H1 (cell line): ENCODE results near the gene CDK5. TPM values are rescaled to one million over a fixed set of nuclear protein-coding genes. Genes with fewer than 3 reads are reported as not detected.

Experiments
- ASH2L ChIP-seq: fragments of 200-600, 300-600 bp; sonication (generic); IDR thresholded peaks from one replicate; pipeline ENCODE4 v1.7.1; 2017; ENCODE audit warnings: low read length
- BRCA1 ChIP-seq: IDR thresholded peaks from 2 replicates; pipeline ENCODE4 v1.6.1; 2012; ENCODE audit warnings: low read depth, low read length, improper control_type of control experiment
- CEBPB ChIP-seq: IDR thresholded peaks from 2 replicates; pipeline ENCODE4 v1.6.1; 2012; ENCODE audit warnings: low read depth, low read length
- EP300 ChIP-seq, 2 experiments: IDR thresholded peaks; 1 replicate in 1 of 2; 2 replicates in 1 of 2; pipeline ENCODE4 v1.6.1; 2011 to 2012; ENCODE audit warnings: low read depth in 2 of 2, low read length in 2 of 2, mild to moderate bottlenecking in 2 of 2, borderline replicate concordance in 1 of 2, inconsistent platforms in 1 of 2, moderate library complexity in 1 of 2
- POLR2AphosphoS5 ChIP-seq: IDR thresholded peaks from 2 replicates; pipeline ENCODE4 v1.6.1; 2011; ENCODE audit warnings: low read depth, low read length
- SP1 ChIP-seq: IDR thresholded peaks from 2 replicates; pipeline ENCODE4 v1.6.1; 2011; ENCODE audit warnings: low read depth, low read length
- TCF12 ChIP-seq: IDR thresholded peaks from 2 replicates; pipeline ENCODE4 v1.6.1; 2011; ENCODE audit warnings: low read depth, mild to moderate bottlenecking, low read length
- TEAD4 ChIP-seq: IDR thresholded peaks from 2 replicates; pipeline ENCODE4 v1.6.1; 2012; ENCODE audit warnings: low read depth, low read length, inconsistent platforms, mixed read lengths
- polyA plus RNA-seq, 7 experiments: library from polyadenylated mRNA; depleted of rRNA in 3 of 7; stranded (reverse) in 5 of 7; unstranded in 2 of 7; fragments of >200 nt in 5 of 7; fragments of 200-250 nt in 2 of 7; gene quantifications; 1 replicate in 5 of 7; 2 replicates in 1 of 7; 4 replicates in 1 of 7; pipeline versions ENCODE4 v1.2.1 to v1.2.3, GENCODE V29; 2011 to 2013; ENCODE audit warnings: missing spikeins in 2 of 7, mixed read lengths in 2 of 7
- total RNA-seq: library from RNA; stranded (reverse); fragmentation: NEBNext Ultra II Directional; extraction: Animal tissue kit (Norgen Biotek cat#: 25700); gene quantifications from 2 replicates; pipeline ENCODE4 v1.2.1, GENCODE V29; 2021

The CDK5 gene
- total and polyA plus RNA-seq, 2 of the 8 experiments (the other 6 are each of a cell fraction or from before 2014, with no cell fraction given), result 22.8 to 37.2 TPM

- no peak for TF ChIP-seq BRCA1
- no peak for TF ChIP-seq TCF12
- TF ChIP-seq SP1, result peak; percentile 14; the same call in 1 of the 2 replicates
- TF ChIP-seq CEBPB, result no peak
- no peak for TF ChIP-seq EP300 (IDR thresholded peaks at IDR 0.05; ENCODE audit: borderline replicate concordance in 1 of 2, low read depth in 2 of 2, low read length in 2 of 2)
- no peak for TF ChIP-seq ASH2L
- no peak for TF ChIP-seq POLR2AphosphoS5
- TF ChIP-seq TEAD4, result peak; percentile 93
These were observed 10.5 kb upstream of the CDK5 start (continued) for GRCh38 chr7:151068069-151068773.
